OCI-LY3 (cell line): Measurements from ENCODE around the gene TENM4.
A peak's percentile ranks its signal among the peaks of the same experiment; 100 is the strongest.

Experiments used
- H2AFZ ChIP-seq: fragments of 200-600, 300-600 bp; shearing (Covaris generic); 2 replicates; pipeline ENCODE4 v1.6.0; 2014; ENCODE audit warnings: antibody characterized with exemption, low read depth, low read length
- H3K27ac ChIP-seq: fragments of 200-600, 300-600 bp; sonication (generic); 2 replicates; pipeline ENCODE4 v1.5.1; 2014; ENCODE audit warnings: mild to moderate bottlenecking, low read length, moderate library complexity, mixed read lengths
- H3K27me3 ChIP-seq: fragments of 200-600, 300-600 bp; sonication (generic); 2 replicates; pipeline ENCODE4 v1.6.1; 2014; ENCODE audit warnings: low read depth, low read length, mixed read lengths
- H3K36me3 ChIP-seq: fragments of 200-600, 300-600 bp; sonication (generic); replicated peaks from 2 replicates; pipeline ENCODE3; 2014; ENCODE audit warnings: low read depth, low read length, mixed read lengths
- H3K4me1 ChIP-seq: fragments of 300-600, 200-600 bp; sonication (generic); 2 replicates; pipeline ENCODE4 v1.6.1; 2014; ENCODE audit warnings: low read length, mixed read lengths
- H3K4me2 ChIP-seq: fragments of 200-600, 300-600 bp; sonication (generic); 2 replicates; pipeline ENCODE4 v1.6.1; 2014; ENCODE audit warnings: low read length, mixed read lengths
- H3K4me3 ChIP-seq: fragments of 300-600, 200-600 bp; sonication (generic); 2 replicates; pipeline ENCODE4 v1.5.1; 2014; ENCODE audit warnings: antibody characterized with exemption, mild to moderate bottlenecking, low read length, moderate library complexity
- H3K79me2 ChIP-seq: fragments of 300-600, 200-600 bp; shearing (Covaris generic); 2 replicates; pipeline ENCODE4 v1.6.1; 2014; ENCODE audit warnings: mild to moderate bottlenecking, low read length, mixed read lengths
- H3K9ac ChIP-seq: fragments of 300-600, 200-600 bp; shearing (Covaris generic); 2 replicates; pipeline ENCODE4 v1.6.0; 2014; ENCODE audit warnings: mild to moderate bottlenecking, low read length, moderate library complexity
- H3K9me3 ChIP-seq: fragments of 200-600, 300-600 bp; shearing (Covaris generic); 2 replicates; pipeline ENCODE4 v1.6.1; 2014; ENCODE audit warnings: low read length, mixed read lengths; ENCODE audit not compliant: insufficient read depth
- H4K20me1 ChIP-seq: fragments of 200-600, 300-600 bp; sonication (generic); 2 replicates; pipeline ENCODE4 v1.6.1; 2016; ENCODE audit warnings: low read length, mixed read lengths; ENCODE audit not compliant: insufficient read depth
- EZH2phosphoT487 ChIP-seq: fragments of 200-600 bp; shearing (Covaris generic); IDR thresholded peaks from 2 replicates; pipeline ENCODE4 v1.6.1; 2018; ENCODE audit warnings: antibody characterized with exemption, mixed run types, low read depth
- TF ChIP-seq, protein P1 (sequence below): fragments of 200-600, 300-600 bp; sonication (generic); IDR thresholded peaks from 2 replicates; pipeline ENCODE4 v1.5.1; 2014; ENCODE audit warnings: antibody characterized with exemption, low read length, low read depth

The TENM4 gene

DNA sequence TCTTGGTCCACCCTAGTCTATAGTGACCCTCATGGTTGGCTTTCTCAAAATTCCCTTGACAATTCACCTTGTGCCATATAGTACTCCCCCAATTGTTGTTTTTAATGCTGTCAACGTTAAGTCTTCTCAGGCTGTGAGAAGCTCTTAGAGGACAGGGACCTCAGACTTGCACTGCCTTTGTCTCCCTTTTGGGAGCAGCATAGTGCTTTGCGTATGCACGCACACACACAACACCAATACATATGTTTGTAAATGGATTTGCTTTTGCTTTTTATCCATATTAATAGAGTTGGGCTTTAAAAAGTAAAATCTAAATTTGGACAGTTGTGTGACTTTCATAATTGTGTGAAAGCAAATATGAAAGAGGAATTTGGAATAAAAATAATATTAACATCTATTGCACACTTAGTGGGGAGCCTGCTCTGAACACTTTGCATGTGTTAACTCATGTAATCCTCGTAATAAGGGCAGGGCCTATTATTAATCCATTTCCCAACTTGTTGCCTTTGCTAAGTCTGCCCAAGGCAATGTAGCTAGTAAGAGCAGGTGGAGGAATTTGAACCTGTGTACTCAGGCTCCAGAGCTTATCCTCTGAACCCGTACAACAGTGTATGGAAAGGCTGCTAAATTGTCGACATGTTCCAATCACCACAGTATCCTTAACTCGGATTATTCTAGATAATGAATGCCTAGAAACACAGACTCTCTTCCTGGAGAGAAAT, 608.4 kb downstream of the TENM4 start:
- Histone ChIP-seq H3K4me3 (no peak overlapping the region), H3K4me1 (no peaks in the 10 kb centered on the region), H3K4me2 (no peak overlapping the region), H4K20me1 (no peaks in the 10 kb centered on the region), H2AFZ (no peak overlapping the region), H3K9me3 (no peaks in the 10 kb centered on the region), H3K27me3 (no peaks in the 10 kb centered on the region), H3K9ac (no peak overlapping the region), H3K79me2 (no peaks in the 10 kb centered on the region), H3K27ac (no peak overlapping the region), H3K36me3 (no peaks in the 10 kb centered on the region)
- TF ChIP-seq EZH2phosphoT487 = no peak
- TF ChIP-seq, protein P1, sequence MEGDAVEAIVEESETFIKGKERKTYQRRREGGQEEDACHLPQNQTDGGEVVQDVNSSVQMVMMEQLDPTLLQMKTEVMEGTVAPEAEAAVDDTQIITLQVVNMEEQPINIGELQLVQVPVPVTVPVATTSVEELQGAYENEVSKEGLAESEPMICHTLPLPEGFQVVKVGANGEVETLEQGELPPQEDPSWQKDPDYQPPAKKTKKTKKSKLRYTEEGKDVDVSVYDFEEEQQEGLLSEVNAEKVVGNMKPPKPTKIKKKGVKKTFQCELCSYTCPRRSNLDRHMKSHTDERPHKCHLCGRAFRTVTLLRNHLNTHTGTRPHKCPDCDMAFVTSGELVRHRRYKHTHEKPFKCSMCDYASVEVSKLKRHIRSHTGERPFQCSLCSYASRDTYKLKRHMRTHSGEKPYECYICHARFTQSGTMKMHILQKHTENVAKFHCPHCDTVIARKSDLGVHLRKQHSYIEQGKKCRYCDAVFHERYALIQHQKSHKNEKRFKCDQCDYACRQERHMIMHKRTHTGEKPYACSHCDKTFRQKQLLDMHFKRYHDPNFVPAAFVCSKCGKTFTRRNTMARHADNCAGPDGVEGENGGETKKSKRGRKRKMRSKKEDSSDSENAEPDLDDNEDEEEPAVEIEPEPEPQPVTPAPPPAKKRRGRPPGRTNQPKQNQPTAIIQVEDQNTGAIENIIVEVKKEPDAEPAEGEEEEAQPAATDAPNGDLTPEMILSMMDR = peak; percentile 23; the same call in 1 of the 2 replicates

DNA sequence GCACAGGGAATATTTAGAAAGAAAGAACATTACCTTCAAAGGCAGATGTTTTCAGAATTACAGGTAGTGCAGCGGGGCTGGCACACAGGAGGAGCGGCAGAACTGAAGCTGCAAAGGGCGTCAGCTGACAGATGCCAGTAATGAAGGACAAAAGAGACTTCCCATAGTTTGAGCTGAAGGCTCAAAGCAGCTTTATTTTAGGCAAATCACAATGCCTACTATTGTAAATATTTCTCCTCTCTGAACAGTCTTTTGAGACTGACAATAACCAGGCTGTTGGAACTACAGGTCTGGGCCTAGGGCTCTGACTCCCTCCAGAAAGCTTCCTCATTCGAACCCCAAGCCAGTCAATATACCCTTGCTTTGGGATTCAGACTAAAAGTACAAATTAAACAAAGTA, 609.3 kb downstream of the TENM4 start:
- no peaks in the 10 kb centered on the region for H3K36me3 ChIP-seq
- H3K4me1 ChIP-seq = no peaks in the 10 kb centered on the region
- TF ChIP-seq, protein P1 = no peak
- no peak for TF ChIP-seq EZH2phosphoT487
- no peaks in the 10 kb centered on the region for H3K27me3 ChIP-seq
- H3K27ac ChIP-seq = no peak overlapping the region
- no peaks in the 10 kb centered on the region for H4K20me1 ChIP-seq
- no peak overlapping the region for H3K4me2 ChIP-seq
- no peak overlapping the region for H3K9ac ChIP-seq
- no peak overlapping the region for H2AFZ ChIP-seq
- no peaks in the 10 kb centered on the region for H3K79me2 ChIP-seq
- H3K4me3 ChIP-seq = no peak overlapping the region
- H3K9me3 ChIP-seq = no peaks in the 10 kb centered on the region

DNA sequence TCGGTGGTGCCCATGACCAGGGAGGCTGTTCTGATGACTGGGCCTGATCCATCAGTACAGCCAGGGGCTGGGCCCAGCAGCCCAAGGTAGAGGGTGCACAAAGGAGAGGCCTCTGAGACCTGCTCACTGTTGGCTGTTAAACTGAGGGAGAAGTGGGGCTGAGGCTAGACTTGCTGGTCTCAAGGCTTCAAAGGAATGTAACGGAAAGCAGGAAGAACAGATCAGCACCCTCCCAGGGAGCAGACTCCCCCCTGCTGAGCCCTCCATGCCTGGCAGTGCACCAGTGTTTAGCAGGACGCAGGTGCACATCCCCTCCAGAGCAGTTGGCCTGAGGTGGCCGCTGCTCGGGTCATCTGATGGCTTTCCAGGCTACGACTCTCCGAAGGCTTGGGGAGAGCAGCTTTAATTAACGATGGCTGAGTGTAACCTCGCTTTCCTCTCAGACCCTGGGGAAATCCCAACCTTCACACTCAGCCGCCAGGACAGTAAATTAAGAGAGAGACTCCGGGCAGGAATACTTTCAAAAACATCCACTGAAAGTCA, 610.5 kb downstream of the TENM4 start:
- Histone ChIP-seq H3K27me3 (no peaks in the 10 kb centered on the region), H3K4me2 (no peak overlapping the region), H3K4me1 (no peaks in the 10 kb centered on the region), H3K27ac (no peak overlapping the region), H4K20me1 (no peaks in the 10 kb centered on the region), H3K4me3 (no peak overlapping the region), H3K36me3 (no peaks in the 10 kb centered on the region), H2AFZ (no peak overlapping the region), H3K9me3 (no peaks in the 10 kb centered on the region), H3K9ac (no peak overlapping the region), H3K79me2 (no peaks in the 10 kb centered on the region)
- TF ChIP-seq, protein P1 = no peak
- TF ChIP-seq EZH2phosphoT487 = no peak

DNA sequence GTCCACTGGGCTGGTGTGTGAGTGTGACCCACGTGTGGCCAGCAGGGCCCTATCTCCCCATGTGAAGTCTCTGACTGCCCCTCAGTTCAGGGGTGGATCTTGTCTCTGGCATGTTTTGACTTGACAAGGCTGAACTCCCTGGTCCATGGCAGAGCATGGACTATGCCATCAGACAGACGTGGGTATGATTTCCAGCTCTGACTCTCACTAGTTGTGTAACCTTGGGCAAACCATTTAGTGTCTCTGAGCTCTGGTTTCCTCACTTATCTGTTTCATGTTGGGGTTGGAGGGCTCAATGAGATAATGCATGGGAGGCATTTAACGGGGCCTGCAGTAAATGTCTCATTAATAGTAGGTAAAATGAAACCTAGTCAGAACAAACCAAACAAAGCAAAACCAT, 611.7 kb downstream of the TENM4 start:
- TF ChIP-seq, protein P1 = no peak
- no peak for TF ChIP-seq EZH2phosphoT487
- no peaks in the 10 kb centered on the region for H4K20me1 ChIP-seq
- H2AFZ ChIP-seq = no peak overlapping the region
- H3K36me3 ChIP-seq = no peaks in the 10 kb centered on the region
- H3K79me2 ChIP-seq = no peaks in the 10 kb centered on the region
- no peaks in the 10 kb centered on the region for H3K27me3 ChIP-seq
- no peaks in the 10 kb centered on the region for H3K9me3 ChIP-seq
- no peak overlapping the region for H3K4me2 ChIP-seq
- no peak overlapping the region for H3K9ac ChIP-seq
- no peaks in the 10 kb centered on the region for H3K4me1 ChIP-seq
- no peak overlapping the region for H3K27ac ChIP-seq
- H3K4me3 ChIP-seq = no peak overlapping the region
